Thyroid gland (tissue), 4 donors: Measurements from ENCODE around the gene TMEM196. TPM values are rescaled to one million over a fixed set of nuclear protein-coding genes. Genes with fewer than 3 reads are reported as not detected.

Experiments
- DNase-seq, 2 donors: peaks; one replicate each; pipeline ENCODE4 v3.0.0-alpha.2; 2019
- H3K27ac ChIP-seq, 3 donors: fragments of 200-600 bp; sonication (generic); 1 replicate in 2 of 3; 2 replicates in 1 of 3; pipeline ENCODE4 v1.5.1; 2016 to 2019; ENCODE audit warnings: mild to moderate bottlenecking in 1 of 3, moderate library complexity in 1 of 3
- H3K27me3 ChIP-seq: fragments of 200-600 bp; sonication (generic); one replicate; pipeline ENCODE4 v1.5.1; 2019
- H3K36me3 ChIP-seq, 2 donors: fragments of 200-600 bp; sonication (generic); one replicate each; pipeline ENCODE4 v1.5.1; 2016 to 2019
- H3K4me1 ChIP-seq, 2 donors: fragments of 200-600 bp; sonication (generic); one replicate each; pipeline ENCODE4 v1.5.1; 2017 to 2019
- H3K4me3 ChIP-seq, 3 donors: fragments of 200-600 bp; sonication (generic); replicated peaks in 1 of 3; 1 replicate in 2 of 3; 2 replicates in 1 of 3; pipeline ENCODE4 v1.5.1; 2016; ENCODE audit warnings: mild to moderate bottlenecking in 1 of 3
- H3K9me3 ChIP-seq: fragments of 200-600 bp; sonication (generic); one replicate; pipeline ENCODE4 v1.5.1; 2017
- CTCF ChIP-seq, 6 experiments: fragments of 200-600 bp in 3 of 6; fragments of 450-650 bp in 3 of 6; sonication (generic) in 3 of 6; IDR thresholded peaks; one replicate each; pipeline ENCODE4 v1.5.1; 2016 to 2019; ENCODE audit warnings: antibody characterized with exemption in 6 of 6, mild to moderate bottlenecking in 2 of 6, inconsistent platforms in 1 of 6, moderate library complexity in 1 of 6
- POLR2A ChIP-seq, 2 donors: fragments of 450-650 bp; IDR thresholded peaks; one replicate each; pipeline ENCODE4 v1.6.1; 2017; ENCODE audit warnings: antibody characterized with exemption in 2 of 2, mild to moderate bottlenecking in 2 of 2, moderate library complexity in 1 of 2
- WGBS, 2 donors: methylation state at CpG; one replicate each; pipeline ENCODE4 v1.1.5; 2017; 5-methylcytosine and 5-hydroxymethylcytosine counted together
- intact Hi-C: fragments of 100-400 bp; cut with DNase I; formaldehyde crosslinking; loops from one replicate; pipeline ENCODE4 v1.15.1; 2023
- total RNA-seq, 4 donors: library from RNA; depleted of rRNA; stranded (reverse); fragments of >200 nt; gene quantifications; one replicate each; pipeline ENCODE4 v1.2.3, GENCODE V29; 2016

Gene TMEM196
- total RNA-seq, 4 donors from 2014 or later = not detected

- Histone ChIP-seq H3K4me1 (no peaks in the 10 kb centered on the region), H3K27ac (no peak overlapping the region), H3K4me3 (no peak overlapping the region), H3K9me3 (no peaks in the 10 kb centered on the region), H3K27me3 (no peaks in the 10 kb centered on the region), H3K36me3 (no peaks in the 10 kb centered on the region)
- TF ChIP-seq CTCF (IDR thresholded peaks at IDR 0.05) (no peak), POLR2A (IDR thresholded peaks at IDR 0.05) (no peak)
- DNase-seq = no peak
- intact Hi-C loops = no loop called here
- 70 to 72% methylated on average over 3 of the region's 3 CpGs for WGBS, 2 donors
Observed at GRCh38 chr7:19798986-19799385, 25.6 kb upstream of the TMEM196 start.

- H3K27ac ChIP-seq = no peak overlapping the region
- H3K4me3 ChIP-seq = no peak overlapping the region
- H3K27me3 ChIP-seq = no peaks in the 10 kb centered on the region
- no peaks in the 10 kb centered on the region for H3K36me3 ChIP-seq
- intact Hi-C loops = no loop called here
- no peaks in the 10 kb centered on the region for H3K9me3 ChIP-seq
- TF ChIP-seq CTCF (IDR thresholded peaks at IDR 0.05) (no peak), POLR2A (IDR thresholded peaks at IDR 0.05) (no peak)
- DNase-seq = no peak
- no peaks in the 10 kb centered on the region for H3K4me1 ChIP-seq
Observed at GRCh38 chr7:19783541-19783940, 10.1 kb upstream of the TMEM196 start.

- no peak overlapping the region for H3K4me3 ChIP-seq
Observed at GRCh38 chr7:19776981-19777380, 3.6 kb upstream of the TMEM196 start.

GRCh38 chr7:19775578-19775977 is 2.2 kb upstream of the TMEM196 start:
- 65 to 80% methylated on average over 1 of the region's 1 CpG for WGBS, 2 donors

More at GRCh38 chr7:19776981-19777380, 3.6 kb upstream of the TMEM196 start:
- 74 to 77% methylated on average over 4 of the region's 4 CpGs for WGBS, 2 donors
- intact Hi-C loops = no loop called here
- Histone ChIP-seq H3K4me1 (peaks cover 5 to 16% of the 10 kb centered on the region in 2 donors), H3K27me3 (no peaks in the 10 kb centered on the region), H3K36me3 (no peaks in the 10 kb centered on the region), H3K27ac (no peak overlapping the region), H3K9me3 (no peaks in the 10 kb centered on the region)
- DNase-seq = no peak
- TF ChIP-seq CTCF (IDR thresholded peaks at IDR 0.05) (no peak), POLR2A (IDR thresholded peaks at IDR 0.05) (no peak)

GRCh38 chr7:19772306-19772705 is 1.1 kb downstream of the TMEM196 start:
- no peak for DNase-seq
- Histone ChIP-seq H3K9me3 (no peaks in the 10 kb centered on the region), H3K4me3 (no peak overlapping the region), H3K4me1 (peaks cover 5 to 16% of the 10 kb centered on the region in 2 donors), H3K27me3 (no peaks in the 10 kb centered on the region), H3K27ac (no peak overlapping the region), H3K36me3 (no peaks in the 10 kb centered on the region)
- no peak for TF ChIP-seq POLR2A (IDR thresholded peaks at IDR 0.05)
- WGBS, 2 donors = 3 to 4% methylated on average over 17 of the region's 17 CpGs
- intact Hi-C loops = no loop called here

More at GRCh38 chr7:19775578-19775977, 2.2 kb upstream of the TMEM196 start:
- Histone ChIP-seq H3K36me3 (no peaks in the 10 kb centered on the region), H3K9me3 (no peaks in the 10 kb centered on the region), H3K27ac (no peak overlapping the region), H3K27me3 (no peaks in the 10 kb centered on the region), H3K4me1 (peaks cover 5 to 16% of the 10 kb centered on the region in 2 donors), H3K4me3 (no peak overlapping the region)
- no peak for DNase-seq
- intact Hi-C loops = no loop called here
- TF ChIP-seq CTCF (IDR thresholded peaks at IDR 0.05) = no peak
- no peak for TF ChIP-seq POLR2A (IDR thresholded peaks at IDR 0.05)

- Histone ChIP-seq H3K9me3 (no peaks in the 10 kb centered on the region), H3K4me3 (no peak overlapping the region), H3K36me3 (no peaks in the 10 kb centered on the region), H3K4me1 (no peaks in the 10 kb centered on the region), H3K27ac (no peak overlapping the region), H3K27me3 (no peaks in the 10 kb centered on the region)
- no peak for DNase-seq
- WGBS, 2 donors = 78% methylated on average over 3 of the region's 3 CpGs
- TF ChIP-seq POLR2A (IDR thresholded peaks at IDR 0.05) = no peak
- no peak for TF ChIP-seq CTCF (IDR thresholded peaks at IDR 0.05)
- intact Hi-C loops = no loop called here
Observed at GRCh38 chr7:19762631-19763030, 10.8 kb downstream of the TMEM196 start.
